GM12892 (cell line): ENCODE measurements around the gene GDF11. TPM values are rescaled to one million over a fixed set of nuclear protein-coding genes. Genes with fewer than 3 reads are reported as not detected.
A peak's percentile ranks its signal among the peaks of the same experiment; 100 is the strongest.

Experiments used
- DNase-seq: peaks from one replicate; pipeline ENCODE4 v3.0.0; 2011; ENCODE audit not compliant: insufficient read length
- FAIRE-seq: peaks from 2 replicates; lab custom pipeline; 2011; peaks lifted over from hg19 to GRCh38; lab: Jason Lieb, UNC
- POLR2A ChIP-seq: IDR thresholded peaks from 2 replicates; pipeline ENCODE4 v1.6.1; 2011; ENCODE audit warnings: low read depth, low read length, control low read depth
- POLR2AphosphoS5 ChIP-seq: IDR thresholded peaks from 2 replicates; pipeline ENCODE4 v1.6.1; 2011; ENCODE audit warnings: low read depth, low read length, control low read depth
- TAF1 ChIP-seq: IDR thresholded peaks from 2 replicates; pipeline ENCODE4 v1.6.1; 2011; ENCODE audit warnings: low read depth, mild to moderate bottlenecking, control low read depth, low read length, borderline replicate concordance
- polyA plus RNA-seq: library from polyadenylated mRNA; unstranded; fragments of >200 nt; gene quantifications from one replicate; pipeline ENCODE4 v1.2.1, GENCODE V29; 2012; ENCODE audit warnings: missing spikeins, inconsistent platforms; ENCODE audit not compliant: missing spikeins

Gene GDF11
- 3.0 TPM for polyA plus RNA-seq

- no peak for FAIRE-seq
Observed at GRCh38 chr12:55742719-55743405, at the start of gene GDF11. GDF11 (plus strand) TSS chr12:55743122; CDS start chr12:55743317, 195 bp downstream.

GRCh38 chr12:55693323-55694187, 49.4 kb upstream of the GDF11 start:
- TF ChIP-seq POLR2A (no peak), POLR2AphosphoS5 (no peak), TAF1 (no peak)
- DNase-seq (no peak), FAIRE-seq (no peak)

More at GRCh38 chr12:55742719-55743405, at the start of gene GDF11:
- peak; percentile 65 for DNase-seq
- TF ChIP-seq POLR2AphosphoS5: no peak
- no peak for TF ChIP-seq TAF1
- no peak for TF ChIP-seq POLR2A

- TF ChIP-seq POLR2A: no peak
- TF ChIP-seq POLR2AphosphoS5: no peak
- TF ChIP-seq TAF1: no peak
- FAIRE-seq (no peak), DNase-seq (no peak)
Observed at GRCh38 chr12:55694188-55694515, 48.8 kb upstream of the GDF11 start.

GRCh38 chr12:55694651-55695050, 48.3 kb upstream of the GDF11 start:
- FAIRE-seq: no peak
- TF ChIP-seq POLR2AphosphoS5 (no peak), TAF1 (no peak), POLR2A (no peak)
- no peak for DNase-seq

- FAIRE-seq: no peak
Observed at GRCh38 chr12:55695349-55695748, 47.6 kb upstream of the GDF11 start.

GRCh38 chr12:55696141-55696540, 46.8 kb upstream of the GDF11 start:
- no peak for FAIRE-seq

More at GRCh38 chr12:55695349-55695748, 47.6 kb upstream of the GDF11 start:
- no peak for DNase-seq
- TF ChIP-seq POLR2AphosphoS5: no peak
- TF ChIP-seq POLR2A: no peak
- no peak for TF ChIP-seq TAF1

GRCh38 chr12:55696796-55697462, 46.0 kb upstream of the GDF11 start:
- DNase-seq (peak; percentile 5), FAIRE-seq (no peak)
- TF ChIP-seq POLR2AphosphoS5: no peak
- TF ChIP-seq TAF1: no peak
- no peak for TF ChIP-seq POLR2A

More at GRCh38 chr12:55696141-55696540, 46.8 kb upstream of the GDF11 start:
- TF ChIP-seq POLR2AphosphoS5 (no peak), TAF1 (no peak), POLR2A (no peak)
- no peak for DNase-seq

GRCh38 chr12:55697686-55698085, 45.2 kb upstream of the GDF11 start:
- no peak for TF ChIP-seq TAF1
- TF ChIP-seq POLR2AphosphoS5: no peak
- TF ChIP-seq POLR2A: no peak
- FAIRE-seq (no peak), DNase-seq (no peak)

- no peak for TF ChIP-seq POLR2AphosphoS5
- no peak for TF ChIP-seq POLR2A
- no peak for TF ChIP-seq TAF1
- DNase-seq (no peak), FAIRE-seq (no peak)
Observed at GRCh38 chr12:55698241-55698955, 44.5 kb upstream of the GDF11 start.

- FAIRE-seq (no peak), DNase-seq (no peak)
- TF ChIP-seq TAF1: no peak
- TF ChIP-seq POLR2A: no peak
Observed at GRCh38 chr12:55698965-55699364, 44.0 kb upstream of the GDF11 start.
